Fibroblast of mammary gland (primary cell): ENCODE measurements around the gene TMEM239.

Experiments used
- DNase-seq: peaks from one replicate; pipeline ENCODE4 v3.0.0-alpha.2; 2010; ENCODE audit warnings: low read depth
- H3K4me3 ChIP-seq: 2 replicates; pipeline ENCODE4 v1.5.1; 2011; ENCODE audit warnings: low read depth, mild to moderate bottlenecking, low read length, moderate library complexity; ENCODE audit not compliant: control insufficient read depth
- CTCF ChIP-seq: conservative IDR thresholded peaks from 2 replicates; pipeline ENCODE4 v1.5.1; 2011; ENCODE audit warnings: low read depth, low read length, inconsistent platforms; ENCODE audit not compliant: control insufficient read depth, insufficient read depth

Gene TMEM239

GRCh38 chr20:2839732-2840137 lies 23.6 kb downstream of the TMEM239 start:
- H3K4me3 ChIP-seq, result no peak overlapping the region
- DNase-seq, result no peak
- TF ChIP-seq CTCF, result no peak

- H3K4me3 ChIP-seq, result peak within 1 kb of the TSS; percentile 85
- peak; percentile 82 for DNase-seq
- TF ChIP-seq CTCF, result no peak
These were observed 24.2 kb downstream of the TMEM239 start, which contains the start of the genes PCED1A and VPS16 for GRCh38 chr20:2840138-2840966. TSS of gene PCED1A (minus strand) at chr20:2840655. CDS start at chr20:2839912, 743 bp downstream. TSS of gene VPS16 (plus strand) at chr20:2840745. CDS start at chr20:2840775, 30 bp downstream.

- DNase-seq, result peak; percentile 66
- no peak for TF ChIP-seq CTCF
- H3K4me3 ChIP-seq, result peak overlapping the region; percentile 85
These were observed 24.9 kb downstream of the TMEM239 start for GRCh38 chr20:2840967-2841531.

- no peak for TF ChIP-seq CTCF
- no peak overlapping the region for H3K4me3 ChIP-seq
- no peak for DNase-seq
These were observed 29.4 kb downstream of the TMEM239 start for GRCh38 chr20:2845607-2846006.

GRCh38 chr20:2846698-2847097 lies 30.5 kb downstream of the TMEM239 start:
- no peak overlapping the region for H3K4me3 ChIP-seq
- no peak for TF ChIP-seq CTCF
- no peak for DNase-seq

- no peak for DNase-seq
- no peak for TF ChIP-seq CTCF
- no peak overlapping the region for H3K4me3 ChIP-seq
These were observed 31.6 kb downstream of the TMEM239 start for GRCh38 chr20:2847802-2848201.
